ENCODE data around the gene GNG12. TPM values are rescaled to one million over a fixed set of nuclear protein-coding genes. Genes with fewer than 3 reads are reported as not detected.
"Not testable (repeated sequence)": the region's sequence is repeated elsewhere in the genome, so short reads cannot be mapped to it uniquely, and the experiment has no call there.

Gene GNG12
- total RNA-seq, 2 donors from 2014 or later = 116 to 137 TPM

DNA sequence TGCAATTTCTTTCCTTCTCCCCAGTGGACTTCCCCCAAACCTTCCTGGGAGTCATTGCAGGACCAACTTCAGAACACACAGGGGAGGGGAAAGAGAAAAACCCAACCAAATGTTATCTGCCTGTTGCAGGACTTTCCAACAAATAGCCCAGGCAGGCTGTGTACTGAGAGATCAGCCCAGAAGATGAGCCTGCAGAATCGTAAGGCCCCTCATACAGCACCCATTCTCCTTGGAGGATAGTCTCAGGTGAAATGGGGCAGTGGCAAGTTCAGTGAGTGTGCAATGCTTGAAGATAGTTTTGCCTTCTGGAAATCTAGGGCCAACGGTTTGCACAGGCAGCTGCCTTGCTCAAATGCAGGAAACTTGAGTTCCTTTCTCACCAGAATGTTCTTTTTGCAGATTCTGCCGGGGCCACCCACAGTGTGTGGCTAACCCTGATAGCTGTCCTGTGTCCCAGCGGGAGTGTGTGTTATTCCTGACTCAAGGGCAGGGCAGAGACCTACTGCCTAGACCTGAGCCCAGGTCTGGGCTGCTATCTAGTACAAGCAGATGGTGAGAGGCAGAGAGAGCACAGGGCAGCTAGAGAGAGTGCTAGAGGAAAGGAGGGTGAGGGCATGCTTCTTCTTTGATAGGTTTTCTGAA is 99.5 kb downstream of the GNG12 start:
- Histone ChIP-seq H3K27me3 (replicated peaks; ENCODE audit: insufficient read depth) (no peaks in the 10 kb centered on the region), H3K4me3 (no peak overlapping the region), H3K9me3 (no peaks in the 10 kb centered on the region), H3K27ac (peak overlapping the region; percentile 74 to 84), H3K4me1 (ENCODE audit: control insufficient read depth in 1 of 2, low read depth in 2 of 2) (peaks cover 38 to 72% of the 10 kb centered on the region in 2 donors), H3K36me3 (no peaks in the 10 kb centered on the region)
- ATAC-seq (ENCODE audit: insufficient number of reproducible peaks, low FRiP score, low read depth) (no peak), DNase-seq (ENCODE audit: low spot score) (no peak)
- TF ChIP-seq CTCF (IDR thresholded peaks at IDR 0.05) = no peak

GRCh38 chr1:67732750-67733151 is 100.5 kb downstream of the GNG12 start:
- no peaks in the 10 kb centered on the region for H3K36me3 ChIP-seq
- H3K9me3 ChIP-seq = no peaks in the 10 kb centered on the region
- no peak for TF ChIP-seq CTCF (IDR thresholded peaks at IDR 0.05)
- DNase-seq (ENCODE audit: low spot score) (no peak), ATAC-seq (ENCODE audit: insufficient number of reproducible peaks, low FRiP score, low read depth) (peak; percentile 48)
- peak overlapping the region; percentile 61 to 74 for H3K27ac ChIP-seq
- peaks cover 37 to 62% of the 10 kb centered on the region in 2 donors for H3K4me1 ChIP-seq (ENCODE audit: control insufficient read depth in 1 of 2, low read depth in 2 of 2)
- no peaks in the 10 kb centered on the region for H3K27me3 ChIP-seq (replicated peaks; ENCODE audit: insufficient read depth)
- no peak overlapping the region for H3K4me3 ChIP-seq

DNA sequence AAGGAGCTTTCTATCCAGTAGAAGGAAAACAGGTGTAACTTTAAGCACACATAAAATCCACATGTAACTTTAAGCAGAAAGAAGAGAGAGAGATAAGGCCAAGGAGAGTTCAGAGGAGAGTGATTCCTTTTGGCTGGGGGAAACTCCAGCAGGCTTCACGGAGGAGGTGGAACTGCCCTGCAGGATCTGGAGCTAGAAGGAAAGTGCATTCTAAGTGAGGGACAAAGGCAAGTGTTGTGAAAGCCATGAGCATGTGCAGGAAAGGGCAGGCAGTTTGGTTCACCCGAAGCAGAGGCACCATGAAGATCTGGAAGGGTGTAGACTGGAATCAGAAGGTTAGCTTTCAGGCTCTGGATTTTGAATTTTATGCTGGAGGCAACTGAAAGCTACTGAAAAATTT is 101.9 kb downstream of the GNG12 start:
- no peak overlapping the region for H3K27ac ChIP-seq

GRCh38 chr1:67730312-67730711 is 103.0 kb downstream of the GNG12 start:
- H3K27me3 ChIP-seq (replicated peaks; ENCODE audit: insufficient read depth); DNase-seq (ENCODE audit: low spot score); ATAC-seq (ENCODE audit: insufficient number of reproducible peaks, low FRiP score, low read depth); H3K9me3 ChIP-seq; H3K27ac ChIP-seq; H3K4me3 ChIP-seq; H3K36me3 ChIP-seq: not testable (repeated sequence)
- peaks cover 16 to 39% of the 10 kb centered on the region in 2 donors for H3K4me1 ChIP-seq (ENCODE audit: control insufficient read depth in 1 of 2, low read depth in 2 of 2)

More for the DNA sequence above, 101.9 kb downstream of the GNG12 start:
- no peak for TF ChIP-seq CTCF (IDR thresholded peaks at IDR 0.05)
- Histone ChIP-seq H3K4me1 (ENCODE audit: control insufficient read depth in 1 of 2, low read depth in 2 of 2) (peaks cover 23 to 47% of the 10 kb centered on the region in 2 donors), H3K4me3 (no peak overlapping the region), H3K27me3 (replicated peaks; ENCODE audit: insufficient read depth) (no peaks in the 10 kb centered on the region), H3K9me3 (no peaks in the 10 kb centered on the region), H3K36me3 (no peaks in the 10 kb centered on the region)
- ATAC-seq (ENCODE audit: insufficient number of reproducible peaks, low FRiP score, low read depth) = no peak
- no peak for DNase-seq (ENCODE audit: low spot score)

DNA sequence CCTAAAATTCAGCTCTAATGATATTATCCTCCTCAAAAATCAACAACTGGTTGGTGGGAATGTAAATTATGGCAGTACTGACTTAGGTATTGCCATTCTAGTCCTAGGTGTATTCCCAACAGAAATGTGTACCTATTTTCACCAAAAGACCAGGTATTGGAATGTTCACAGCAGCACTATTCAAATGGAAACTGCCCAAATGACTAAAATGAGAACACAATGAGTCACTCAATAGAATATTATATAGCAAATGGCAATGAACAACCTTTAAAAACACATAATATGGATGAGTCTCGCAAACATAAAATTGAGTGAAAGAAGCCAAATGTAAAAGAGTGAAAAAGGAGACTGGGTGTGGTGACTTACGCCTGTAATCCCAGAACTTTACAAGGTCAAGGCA is 103.4 kb downstream of the GNG12 start:
- Histone ChIP-seq H3K4me1 (ENCODE audit: control insufficient read depth in 1 of 2, low read depth in 2 of 2) (peaks cover 18 to 39% of the 10 kb centered on the region in 2 donors), H3K9me3 (no peaks in the 10 kb centered on the region), H3K27me3 (replicated peaks; ENCODE audit: insufficient read depth) (no peaks in the 10 kb centered on the region), H3K4me3 (no peak overlapping the region), H3K27ac (no peak overlapping the region), H3K36me3 (no peaks in the 10 kb centered on the region)
- no peak for DNase-seq (ENCODE audit: low spot score)
- no peak for TF ChIP-seq CTCF (IDR thresholded peaks at IDR 0.05)
- no peak for ATAC-seq (ENCODE audit: insufficient number of reproducible peaks, low FRiP score, low read depth)

DNA sequence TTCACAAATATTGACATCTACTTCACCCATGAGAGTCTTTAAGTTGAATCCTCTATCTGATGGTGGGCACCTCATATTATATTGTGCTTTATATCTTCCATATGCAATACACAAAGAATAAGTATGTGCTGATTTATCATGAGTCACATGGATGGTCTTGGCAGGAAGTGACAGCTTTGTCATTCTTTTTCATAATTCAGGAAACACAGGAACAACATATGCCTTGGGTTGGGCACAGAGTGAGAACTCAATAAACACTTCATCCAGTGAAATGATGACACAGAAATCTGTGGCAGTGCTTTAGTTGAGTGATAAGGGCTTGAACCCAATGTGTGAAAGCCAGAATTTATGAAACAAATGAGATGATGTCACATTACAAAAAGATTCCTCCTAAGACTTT is 107.0 kb downstream of the GNG12 start:
- H3K27ac ChIP-seq = peak overlapping the region in 1 of 2 donors; percentile 11
- H3K9me3 ChIP-seq = no peaks in the 10 kb centered on the region
- H3K4me3 ChIP-seq = no peak overlapping the region
- no peak for TF ChIP-seq CTCF (IDR thresholded peaks at IDR 0.05)
- DNase-seq (ENCODE audit: low spot score) (no peak), ATAC-seq (ENCODE audit: insufficient number of reproducible peaks, low FRiP score, low read depth) (no peak)
- H3K36me3 ChIP-seq = no peaks in the 10 kb centered on the region
- no peaks in the 10 kb centered on the region for H3K27me3 ChIP-seq (replicated peaks; ENCODE audit: insufficient read depth)
- H3K4me1 ChIP-seq (ENCODE audit: control insufficient read depth in 1 of 2, low read depth in 2 of 2) = peaks cover 36 to 43% of the 10 kb centered on the region in 2 donors
